Mesenchymal stem cell (in vitro differentiated cells and primary cell): ENCODE measurements around the gene CA14.

ENCODE experiments used
- DNase-seq: peaks from one replicate; pipeline ENCODE4 v3.0.0-alpha.2; 2013
- H2AFZ ChIP-seq: one replicate; pipeline ENCODE4 v1.6.1; 2013; ENCODE audit warnings: low read depth, mild to moderate bottlenecking, control low read depth, inconsistent platforms, low read length, moderate library complexity
- H2AK5ac ChIP-seq: 2 replicates; pipeline ENCODE4 v1.6.1; 2013; ENCODE audit warnings: low read length, moderate library complexity, mild to moderate bottlenecking, inconsistent platforms; ENCODE audit not compliant: severe bottlenecking
- H2BK120ac ChIP-seq: one replicate; pipeline ENCODE4 v1.6.1; 2013; ENCODE audit warnings: low read depth, mild to moderate bottlenecking, inconsistent platforms, low read length, moderate library complexity
- H2BK12ac ChIP-seq, 2 experiments: one replicate each; pipeline ENCODE4 v1.6.1; 2013; ENCODE audit warnings: inconsistent platforms in 2 of 2, low read length in 2 of 2, mild to moderate bottlenecking in 2 of 2, moderate library complexity in 2 of 2, control low read depth in 1 of 2
- H2BK15ac ChIP-seq: one replicate; pipeline ENCODE4 v1.6.1; 2013; ENCODE audit warnings: mild to moderate bottlenecking, low read depth, inconsistent platforms; ENCODE audit not compliant: poor library complexity, severe bottlenecking
- H2BK5ac ChIP-seq: 2 replicates; pipeline ENCODE4 v1.6.1; 2013; ENCODE audit warnings: low read depth, mild to moderate bottlenecking, low read length, control low read depth, inconsistent platforms; ENCODE audit not compliant: poor library complexity, severe bottlenecking
- H3K14ac ChIP-seq, 2 experiments: one replicate each; pipeline ENCODE4 v1.6.1; 2013; ENCODE audit warnings: inconsistent platforms in 2 of 2, low read length in 2 of 2, control low read depth in 1 of 2, mild to moderate bottlenecking in 1 of 2, moderate library complexity in 1 of 2
- H3K18ac ChIP-seq, 2 experiments: one replicate each; pipeline ENCODE4 v1.6.1; 2013; ENCODE audit warnings: inconsistent platforms in 2 of 2, low read length in 2 of 2, control low read depth in 1 of 2, low read depth in 1 of 2, mild to moderate bottlenecking in 1 of 2
- H3K23ac ChIP-seq, 2 experiments: one replicate each; pipeline ENCODE4 v1.6.1; 2013; ENCODE audit warnings: inconsistent platforms in 2 of 2, low read length in 2 of 2, mild to moderate bottlenecking in 2 of 2, moderate library complexity in 2 of 2, control low read depth in 1 of 2
- H3K27ac ChIP-seq: 2 replicates; pipeline ENCODE4 v1.5.1; 2013; ENCODE audit warnings: mild to moderate bottlenecking, moderate library complexity, low read length, control low read depth, inconsistent platforms; ENCODE audit not compliant: poor library complexity, severe bottlenecking
- H3K27me3 ChIP-seq, 2 experiments: 2 replicates each; pipeline versions ENCODE4 v1.6.1 to v1.7.0; 2013; ENCODE audit warnings: low read length in 2 of 2, mild to moderate bottlenecking in 2 of 2, moderate library complexity in 2 of 2, control low read depth in 1 of 2, inconsistent platforms in 1 of 2; ENCODE audit not compliant: control insufficient read depth in 1 of 2, insufficient read depth in 1 of 2
- H3K36me3 ChIP-seq, 2 experiments: 2 replicates each; pipeline versions ENCODE4 v1.6.1 to v1.7.0; 2013; ENCODE audit warnings: low read length in 2 of 2, control low read depth in 1 of 2, inconsistent platforms in 1 of 2, low read depth in 1 of 2, mild to moderate bottlenecking in 1 of 2; ENCODE audit not compliant: insufficient read depth in 2 of 2, control insufficient read depth in 1 of 2
- H3K4ac ChIP-seq, 2 experiments: one replicate each; pipeline ENCODE4 v1.6.1; 2013; ENCODE audit warnings: inconsistent platforms in 2 of 2, low read length in 2 of 2, mild to moderate bottlenecking in 2 of 2, moderate library complexity in 2 of 2, control low read depth in 1 of 2, low read depth in 1 of 2
- H3K4me1 ChIP-seq: 2 replicates; pipeline ENCODE4 v1.6.1; 2013; ENCODE audit warnings: low read depth, low read length, control low read depth; ENCODE audit not compliant: control insufficient read depth, insufficient read depth
- H3K4me2 ChIP-seq: 2 replicates; pipeline ENCODE4 v1.6.1; 2013; ENCODE audit warnings: low read length, mild to moderate bottlenecking, inconsistent platforms; ENCODE audit not compliant: poor library complexity, severe bottlenecking
- H3K4me3 ChIP-seq, 2 experiments: 2 replicates each; pipeline versions ENCODE4 v1.5.1 to v1.7.0; 2013; ENCODE audit warnings: low read length in 2 of 2, mild to moderate bottlenecking in 2 of 2, control low read depth in 1 of 2, low read depth in 1 of 2; ENCODE audit not compliant: insufficient read depth in 1 of 2
- H3K79me1 ChIP-seq: replicated peaks from 2 replicates; pipeline ENCODE4 v1.6.1; 2013; ENCODE audit warnings: mild to moderate bottlenecking, control low read depth, low read length, inconsistent platforms; ENCODE audit not compliant: poor library complexity, severe bottlenecking
- H3K9ac ChIP-seq: 2 replicates; pipeline ENCODE4 v1.7.0; 2013; ENCODE audit warnings: mild to moderate bottlenecking, low read length, moderate library complexity
- H3K9me3 ChIP-seq: 2 replicates; pipeline ENCODE4 v1.7.0; 2013; ENCODE audit warnings: mild to moderate bottlenecking, low read length; ENCODE audit not compliant: control insufficient read depth
- H4K8ac ChIP-seq: one replicate; pipeline ENCODE4 v1.6.1; 2013; ENCODE audit warnings: inconsistent platforms, mild to moderate bottlenecking, low read length, moderate library complexity
- H4K91ac ChIP-seq: one replicate; pipeline ENCODE4 v1.6.1; 2013; ENCODE audit warnings: mild to moderate bottlenecking, low read length, inconsistent platforms
- WGBS: methylation state at CpG from one replicate; pipeline ENCODE4 v1.1.7; 2013; ENCODE audit warnings: mixed read lengths; 5-methylcytosine and 5-hydroxymethylcytosine counted together

Gene CA14

GRCh38 chr1:150234309-150234565, 23.3 kb upstream of the CA14 start:
- Histone ChIP-seq H3K9ac (peak overlapping the region; percentile 99), H3K18ac (peak overlapping the region; percentile 89 to 98), H2AFZ (peak overlapping the region; percentile 51), H3K23ac (no peak overlapping the region), H2AK5ac (no peak overlapping the region), H3K79me1 (peaks cover 1% of the 10 kb centered on the region), H4K91ac (no peak overlapping the region), H3K27me3 (no peaks in the 10 kb centered on the region), H3K14ac (no peak overlapping the region), H3K4me2 (peak overlapping the region; percentile 94), H3K9me3 (no peaks in the 10 kb centered on the region), H2BK5ac (peak overlapping the region; percentile 46), H3K4me1 (peaks cover 4% of the 10 kb centered on the region), H2BK120ac (no peak overlapping the region), H3K4ac (peak overlapping the region in 1 of 2 experiments; percentile 79), H4K8ac (no peak overlapping the region), H2BK15ac (no peak overlapping the region), H3K27ac (peak overlapping the region; percentile 88), H3K4me3 (peak overlapping the region; percentile 94 to 95), H2BK12ac (no peak overlapping the region), H3K36me3 (peaks cover 0 to 5% of the 10 kb centered on the region in 2 experiments)
- DNase-seq, result no peak
- 0% methylated on average over 9 of the region's 9 CpGs for WGBS

GRCh38 chr1:150234566-150235293, 22.8 kb upstream of the CA14 start:
- H3K18ac ChIP-seq, result peak overlapping the region; percentile 89 to 98
- H3K79me1 ChIP-seq, result peaks cover 1% of the 10 kb centered on the region
- H3K36me3 ChIP-seq, result peaks cover 0 to 5% of the 10 kb centered on the region in 2 experiments
- H2BK5ac ChIP-seq, result peak overlapping the region; percentile 46
- DNase-seq, result peak; percentile 90
- no peaks in the 10 kb centered on the region for H3K27me3 ChIP-seq
- H2BK15ac ChIP-seq, result peak overlapping the region; percentile 96
- peak overlapping the region; percentile 69 for H2AFZ ChIP-seq
- H3K14ac ChIP-seq, result peak overlapping the region; percentile 50 to 80
- under 1% methylated on average over 78 of the region's 78 CpGs for WGBS
- H3K9me3 ChIP-seq, result no peaks in the 10 kb centered on the region
- peak overlapping the region; percentile 99 for H3K9ac ChIP-seq
- peak overlapping the region; percentile 88 for H3K27ac ChIP-seq
- H3K4me3 ChIP-seq, result peak overlapping the region; percentile 94 to 95
- H4K8ac ChIP-seq, result peak overlapping the region; percentile 52
- H3K4me1 ChIP-seq, result peaks cover 4% of the 10 kb centered on the region
- H4K91ac ChIP-seq, result peak overlapping the region; percentile 83
- peak overlapping the region in 1 of 2 experiments; percentile 52 for H2BK12ac ChIP-seq
- H3K4ac ChIP-seq, result peak overlapping the region; percentile 95 to 98
- H3K23ac ChIP-seq, result peak overlapping the region in 1 of 2 experiments; percentile 99
- H2BK120ac ChIP-seq, result peak overlapping the region; percentile 42
- no peak overlapping the region for H2AK5ac ChIP-seq
- peak overlapping the region; percentile 94 for H3K4me2 ChIP-seq

GRCh38 chr1:150235294-150235851, 22.2 kb upstream of the CA14 start:
- H3K18ac ChIP-seq, result peak overlapping the region; percentile 89 to 98
- WGBS, result 2% methylated on average over 9 of the region's 27 CpGs
- H3K27me3 ChIP-seq, result no peaks in the 10 kb centered on the region
- peak overlapping the region; percentile 69 for H2AFZ ChIP-seq
- H3K4me2 ChIP-seq, result peak overlapping the region; percentile 94
- H2AK5ac ChIP-seq, result peak overlapping the region; percentile 36
- peaks cover 4% of the 10 kb centered on the region for H3K4me1 ChIP-seq
- H3K4ac ChIP-seq, result peak overlapping the region; percentile 95 to 98
- peak overlapping the region in 1 of 2 experiments; percentile 72 for H2BK12ac ChIP-seq
- H3K23ac ChIP-seq, result peak overlapping the region in 1 of 2 experiments; percentile 99
- peaks cover 0 to 1% of the 10 kb centered on the region in 2 experiments for H3K36me3 ChIP-seq
- H3K4me3 ChIP-seq, result peak overlapping the region; percentile 94 to 95
- no peak for DNase-seq
- H4K91ac ChIP-seq, result peak overlapping the region; percentile 83
- peak overlapping the region; percentile 42 for H2BK120ac ChIP-seq
- peaks cover 1% of the 10 kb centered on the region for H3K79me1 ChIP-seq
- peak overlapping the region; percentile 52 for H4K8ac ChIP-seq
- no peak overlapping the region for H2BK15ac ChIP-seq
- peak overlapping the region; percentile 71 to 80 for H3K14ac ChIP-seq
- peak overlapping the region; percentile 54 for H3K27ac ChIP-seq
- H3K9me3 ChIP-seq, result no peaks in the 10 kb centered on the region
- peak overlapping the region; percentile 89 for H2BK5ac ChIP-seq
- H3K9ac ChIP-seq, result peak overlapping the region; percentile 99

GRCh38 chr1:150235852-150236613, 21.5 kb upstream of the CA14 start, which contains the start of gene ANP32E:
Gene ANP32E, minus strand, starts transcription at chr1:150236112. Its CDS starts 326 bp downstream, at chr1:150235786.
- Histone ChIP-seq H3K14ac (peak within 1 kb of the TSS; percentile 71 to 80), H3K27me3 (no peaks in the 10 kb centered on the region), H3K27ac (peak within 1 kb of the TSS; percentile 88), H2BK120ac (peak within 1 kb of the TSS; percentile 42), H3K4ac (peak within 1 kb of the TSS; percentile 95 to 98), H3K23ac (peak within 1 kb of the TSS in 1 of 2 experiments; percentile 99), H4K91ac (peak within 1 kb of the TSS; percentile 83), H3K36me3 (no peaks in the 10 kb centered on the region), H2AK5ac (peak within 1 kb of the TSS; percentile 36), H3K4me3 (peak within 1 kb of the TSS; percentile 94 to 95), H2BK12ac (peak within 1 kb of the TSS in 1 of 2 experiments; percentile 72), H4K8ac (peak within 1 kb of the TSS; percentile 52), H3K4me1 (peaks cover 4% of the 10 kb centered on the region), H2BK5ac (peak within 1 kb of the TSS; percentile 89), H3K79me1 (peaks cover 1% of the 10 kb centered on the region), H2BK15ac (peak within 1 kb of the TSS; percentile 52), H3K9me3 (no peaks in the 10 kb centered on the region), H3K18ac (peak within 1 kb of the TSS; percentile 89 to 98), H3K9ac (peak within 1 kb of the TSS; percentile 99), H3K4me2 (peak within 1 kb of the TSS; percentile 94), H2AFZ (peak within 1 kb of the TSS; percentile 73)
- under 1% methylated on average over 29 of the region's 33 CpGs for WGBS
- DNase-seq, result peak; percentile 100
